Fibroblast of lung (primary cell): ENCODE results near the gene MLC1. TPM values are rescaled to one million over a fixed set of nuclear protein-coding genes. Genes with fewer than 3 reads are reported as not detected.

Experiments
- DNase-seq, 2 donors: peaks; one replicate each; pipeline versions ENCODE4 v3.0.0 to v3.0.0-alpha.2; 2010; ENCODE audit warnings: low read depth in 2 of 2
- H2AFZ ChIP-seq: 2 replicates; pipeline ENCODE4 v1.5.1; 2012; ENCODE audit warnings: low read length, control low read depth, inconsistent platforms
- H3K27ac ChIP-seq: 2 replicates; pipeline ENCODE4 v1.5.1; 2011; ENCODE audit warnings: low read length, control low read depth; ENCODE audit not compliant: insufficient read depth
- H3K27me3 ChIP-seq: 2 replicates; pipeline ENCODE4 v1.5.1; 2011; ENCODE audit warnings: mild to moderate bottlenecking, low read length; ENCODE audit not compliant: control insufficient read depth, insufficient read depth
- H3K36me3 ChIP-seq: 2 replicates; pipeline ENCODE4 v1.5.1; 2011; ENCODE audit warnings: low read length; ENCODE audit not compliant: control insufficient read depth, insufficient read depth
- H3K4me1 ChIP-seq: 2 replicates; pipeline ENCODE4 v1.5.1; 2011; ENCODE audit warnings: low read length; ENCODE audit not compliant: control insufficient read depth, insufficient read depth; ENCODE audit errors: extremely low read depth
- H3K4me2 ChIP-seq: 2 replicates; pipeline ENCODE4 v1.5.1; 2011; ENCODE audit warnings: low read length, control low read depth; ENCODE audit not compliant: insufficient read depth; ENCODE audit errors: extremely low read depth
- H3K4me3 ChIP-seq, 4 experiments: fragments of 200-600 bp in 1 of 4; sonication (generic) in 1 of 4; replicated peaks in 1 of 4; 2 replicates each; pipeline ENCODE4 v1.5.1; 2011 to 2016; ENCODE audit warnings: low read length in 4 of 4, low read depth in 3 of 4, mild to moderate bottlenecking in 3 of 4, control low read depth in 2 of 4, inconsistent platforms in 1 of 4, mixed read lengths in 1 of 4; ENCODE audit not compliant: insufficient read depth in 1 of 4; ENCODE audit errors: control extremely low read depth in 1 of 4
- H3K79me2 ChIP-seq: 2 replicates; pipeline ENCODE4 v1.5.1; 2012; ENCODE audit warnings: mild to moderate bottlenecking, low read length, inconsistent platforms; ENCODE audit not compliant: control insufficient read depth, insufficient read depth
- H3K9ac ChIP-seq: 2 replicates; pipeline ENCODE4 v1.5.1; 2011; ENCODE audit warnings: mild to moderate bottlenecking, low read length, control low read depth; ENCODE audit not compliant: insufficient read depth
- H3K9me3 ChIP-seq: 2 replicates; pipeline ENCODE4 v1.5.1; 2012; ENCODE audit warnings: low read depth, low read length; ENCODE audit not compliant: control insufficient read depth, insufficient read depth
- H4K20me1 ChIP-seq: 2 replicates; pipeline ENCODE4 v1.5.1; 2011; ENCODE audit warnings: low read length; ENCODE audit not compliant: control insufficient read depth, insufficient read depth; ENCODE audit errors: extremely low read depth
- EZH2 ChIP-seq: IDR thresholded peaks from 2 replicates; pipeline ENCODE4 v1.5.1; 2012; ENCODE audit warnings: low read length, control low read depth, mild to moderate bottlenecking; ENCODE audit errors: missing control alignments
- polyA plus RNA-seq, 2 donors: library from polyadenylated mRNA; depleted of rRNA in 1 of 2; stranded (reverse) in 1 of 2; unstranded in 1 of 2; fragments of >200 nt; gene quantifications; 2 replicates each; pipeline ENCODE4 v1.2.1, GENCODE V29; 2011 to 2012; ENCODE audit warnings: missing spikeins in 1 of 2
- total RNA-seq: library from RNA; depleted of rRNA; stranded (reverse); fragments of >200 nt; gene quantifications from 2 replicates; pipeline ENCODE4 v1.2.1, GENCODE V29; 2014
- TF ChIP-seq, protein P1 (sequence below), 2 donors: IDR thresholded peaks in 1 of 2; conservative IDR thresholded peaks in 1 of 2; 1 replicate in 1 of 2; 2 replicates in 1 of 2; pipeline ENCODE4 v1.5.1; 2011 to 2012; ENCODE audit warnings: low read length in 2 of 2, control low read depth in 1 of 2, inconsistent platforms in 1 of 2, low read depth in 1 of 2, mild to moderate bottlenecking in 1 of 2

The MLC1 gene
- total and polyA plus RNA-seq, 2 donors (not counting 1 experiment from before 2014, with no cell fraction given) = under 0.01 TPM; not detected in 1

DNA sequence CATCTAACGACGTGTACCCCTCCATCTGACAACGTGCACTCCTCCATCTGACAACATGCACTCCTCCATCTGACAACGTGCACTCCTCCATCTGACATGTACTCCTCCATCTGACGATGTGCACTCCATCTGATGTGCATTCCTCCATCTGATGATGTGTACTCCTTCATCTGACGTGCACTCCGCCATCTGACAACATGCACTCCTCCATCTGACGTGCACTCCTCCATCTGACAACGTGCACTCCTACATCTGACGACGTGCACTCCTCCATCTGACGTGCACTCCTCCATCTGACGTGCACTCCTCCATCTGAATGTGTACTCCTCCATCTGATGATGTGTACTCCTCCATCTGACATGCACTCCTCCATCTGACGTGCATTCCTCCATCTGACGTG is 64.6 kb downstream of the MLC1 start:
- DNase-seq = no peak
- H3K79me2 ChIP-seq = no peaks in the 10 kb centered on the region
- no peaks in the 10 kb centered on the region for H3K9me3 ChIP-seq
- H2AFZ ChIP-seq = no peak overlapping the region
- peaks cover 9% of the 10 kb centered on the region for H3K27me3 ChIP-seq
- H3K4me2 ChIP-seq = no peak overlapping the region
- H3K4me1 ChIP-seq = no peaks in the 10 kb centered on the region
- no peak overlapping the region for H3K27ac ChIP-seq
- H3K36me3 ChIP-seq = no peaks in the 10 kb centered on the region
- H4K20me1 ChIP-seq = no peaks in the 10 kb centered on the region
- TF ChIP-seq, protein P1, sequence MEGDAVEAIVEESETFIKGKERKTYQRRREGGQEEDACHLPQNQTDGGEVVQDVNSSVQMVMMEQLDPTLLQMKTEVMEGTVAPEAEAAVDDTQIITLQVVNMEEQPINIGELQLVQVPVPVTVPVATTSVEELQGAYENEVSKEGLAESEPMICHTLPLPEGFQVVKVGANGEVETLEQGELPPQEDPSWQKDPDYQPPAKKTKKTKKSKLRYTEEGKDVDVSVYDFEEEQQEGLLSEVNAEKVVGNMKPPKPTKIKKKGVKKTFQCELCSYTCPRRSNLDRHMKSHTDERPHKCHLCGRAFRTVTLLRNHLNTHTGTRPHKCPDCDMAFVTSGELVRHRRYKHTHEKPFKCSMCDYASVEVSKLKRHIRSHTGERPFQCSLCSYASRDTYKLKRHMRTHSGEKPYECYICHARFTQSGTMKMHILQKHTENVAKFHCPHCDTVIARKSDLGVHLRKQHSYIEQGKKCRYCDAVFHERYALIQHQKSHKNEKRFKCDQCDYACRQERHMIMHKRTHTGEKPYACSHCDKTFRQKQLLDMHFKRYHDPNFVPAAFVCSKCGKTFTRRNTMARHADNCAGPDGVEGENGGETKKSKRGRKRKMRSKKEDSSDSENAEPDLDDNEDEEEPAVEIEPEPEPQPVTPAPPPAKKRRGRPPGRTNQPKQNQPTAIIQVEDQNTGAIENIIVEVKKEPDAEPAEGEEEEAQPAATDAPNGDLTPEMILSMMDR (conservative IDR thresholded peaks at IDR 0.05 in 1 of 2, IDR thresholded peaks at IDR 0.05 in 1 of 2; ENCODE audit: low read depth in 1 of 2, low read length in 2 of 2) = no peak
- TF ChIP-seq EZH2 = no peak
- H3K4me3 ChIP-seq = no peak overlapping the region
- no peak overlapping the region for H3K9ac ChIP-seq

DNA sequence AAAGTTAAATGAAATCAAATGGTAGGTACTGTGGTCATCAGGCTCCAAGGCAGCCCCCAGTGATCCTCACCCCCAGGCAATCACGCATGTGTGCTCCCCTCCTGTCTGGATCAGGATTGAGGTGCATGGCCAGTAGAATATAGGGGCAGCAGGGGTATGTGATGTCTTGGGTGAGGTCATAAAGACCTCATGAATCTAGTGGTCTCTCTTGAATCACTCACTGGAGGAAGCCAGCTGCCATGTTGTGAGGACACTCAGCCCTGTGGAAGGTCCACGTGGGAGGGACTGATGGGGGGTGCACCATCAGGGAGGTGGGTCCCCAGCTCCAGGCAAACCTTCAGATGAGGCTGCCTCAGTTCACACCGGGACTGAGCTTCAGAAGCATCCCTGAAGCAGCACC is 65.9 kb downstream of the MLC1 start:
- Histone ChIP-seq H2AFZ (no peak overlapping the region), H3K27ac (no peak overlapping the region), H3K27me3 (peaks cover 16% of the 10 kb centered on the region), H3K9me3 (no peaks in the 10 kb centered on the region), H3K79me2 (no peaks in the 10 kb centered on the region), H3K4me1 (no peaks in the 10 kb centered on the region), H3K4me3 (no peak overlapping the region), H3K4me2 (no peak overlapping the region), H3K36me3 (no peaks in the 10 kb centered on the region), H4K20me1 (no peaks in the 10 kb centered on the region), H3K9ac (no peak overlapping the region)
- no peak for DNase-seq
- TF ChIP-seq, protein P1 (conservative IDR thresholded peaks at IDR 0.05 in 1 of 2, IDR thresholded peaks at IDR 0.05 in 1 of 2; ENCODE audit: low read depth in 1 of 2, low read length in 2 of 2) = no peak
- TF ChIP-seq EZH2 = no peak

DNA sequence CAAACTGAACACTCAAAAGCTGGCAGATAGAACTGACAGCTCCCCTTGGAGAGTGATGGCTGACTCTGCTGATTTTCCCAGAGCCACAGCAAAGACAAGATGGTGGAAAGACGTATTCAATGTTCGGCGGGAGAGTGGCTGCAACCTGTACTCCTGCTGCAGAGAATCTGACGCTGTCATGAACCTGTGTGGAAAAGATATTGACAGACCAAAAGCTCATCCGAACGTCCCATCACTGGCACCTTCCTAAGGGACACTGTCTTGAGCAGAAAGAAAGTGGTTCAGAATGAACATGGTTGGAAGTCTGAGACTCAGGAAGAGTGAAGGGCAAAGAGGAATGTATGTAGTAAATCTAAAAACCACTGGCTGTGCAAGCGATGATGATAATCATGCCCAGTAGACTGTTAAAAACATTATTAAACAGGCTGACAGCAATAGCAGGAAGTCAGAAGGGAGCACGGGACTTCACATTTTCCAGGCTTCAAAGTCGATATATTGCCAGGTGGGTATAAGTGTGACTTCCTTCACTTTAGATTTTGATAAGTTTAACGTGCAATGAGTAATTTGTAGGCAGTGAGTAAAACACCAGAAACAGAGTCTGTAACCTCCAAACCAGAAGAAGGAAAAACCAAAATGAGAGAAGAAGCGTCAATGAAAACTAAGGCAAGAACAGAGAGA is 66.5 kb downstream of the MLC1 start:
- no peaks in the 10 kb centered on the region for H4K20me1 ChIP-seq
- H3K36me3 ChIP-seq = no peaks in the 10 kb centered on the region
- H3K4me1 ChIP-seq = no peaks in the 10 kb centered on the region
- H3K9ac ChIP-seq = no peak overlapping the region
- no peak overlapping the region for H2AFZ ChIP-seq
- no peaks in the 10 kb centered on the region for H3K79me2 ChIP-seq
- TF ChIP-seq, protein P1 (conservative IDR thresholded peaks at IDR 0.05 in 1 of 2, IDR thresholded peaks at IDR 0.05 in 1 of 2; ENCODE audit: low read depth in 1 of 2, low read length in 2 of 2) = no peak
- TF ChIP-seq EZH2 = no peak
- no peak overlapping the region for H3K27ac ChIP-seq
- DNase-seq = no peak
- H3K9me3 ChIP-seq = no peaks in the 10 kb centered on the region
- no peak overlapping the region for H3K4me2 ChIP-seq
- peaks cover 22% of the 10 kb centered on the region for H3K27me3 ChIP-seq
- H3K4me3 ChIP-seq = no peak overlapping the region
